Osteocyte (in vitro differentiated cells): ENCODE data around the gene COL4A1. TPM values are rescaled to one million over a fixed set of nuclear protein-coding genes. Genes with fewer than 3 reads are reported as not detected.
"Not testable (repeated sequence)": the region's sequence is repeated elsewhere in the genome, so short reads cannot be mapped to it uniquely, and the experiment has no call there.

Experiments used
- DNase-seq: peaks from one replicate; pipeline ENCODE4 v3.0.0; 2021; ENCODE audit warnings: mixed read lengths; ENCODE audit not compliant: unreplicated experiment; ENCODE audit errors: extremely low spot score
- H3K27ac Mint-ChIP-seq: one replicate; pipeline ENCODE4 v1.8.0; 2021; ENCODE audit warnings: mild to moderate bottlenecking, mixed read lengths; ENCODE audit not compliant: unreplicated experiment
- H3K27me3 Mint-ChIP-seq: one replicate; pipeline ENCODE4 v1.8.0; 2021; ENCODE audit warnings: mixed read lengths; ENCODE audit not compliant: unreplicated experiment
- H3K36me3 Mint-ChIP-seq: one replicate; pipeline ENCODE4 v1.8.0; 2021; ENCODE audit warnings: mixed read lengths; ENCODE audit not compliant: unreplicated experiment
- H3K4me1 Mint-ChIP-seq: one replicate; pipeline ENCODE4 v1.8.0; 2021; ENCODE audit warnings: mixed read lengths; ENCODE audit not compliant: unreplicated experiment
- H3K4me3 Mint-ChIP-seq: one replicate; pipeline ENCODE4 v1.8.0; 2021; ENCODE audit warnings: mild to moderate bottlenecking, moderate library complexity, mixed read lengths; ENCODE audit not compliant: unreplicated experiment
- H3K9me3 Mint-ChIP-seq: one replicate; pipeline ENCODE4 v1.8.0; 2021; ENCODE audit warnings: mixed read lengths; ENCODE audit not compliant: unreplicated experiment
- CTCF ChIP-seq: fragments of 200-600 bp; sonication (generic); IDR thresholded peaks from 2 replicates; pipeline ENCODE4 v1.5.0; 2021; ENCODE audit warnings: antibody characterized with exemption, mild to moderate bottlenecking, moderate library complexity
- total RNA-seq: library from RNA; stranded (reverse); gene quantifications from 2 replicates; pipeline ENCODE4 v1.2.1, GENCODE V29; 2021

Gene COL4A1
- total RNA-seq, 1 donor from 2014 or later: 3,181 TPM

- Mint-ChIP-seq H3K27ac (peak overlapping the region; percentile 1), H3K4me1 (peaks cover 87% of the 10 kb centered on the region), H3K36me3 (peaks cover 61% of the 10 kb centered on the region), H3K4me3 (no peak overlapping the region), H3K9me3 (no peaks in the 10 kb centered on the region), H3K27me3 (no peaks in the 10 kb centered on the region)
- no peak for DNase-seq
- no peak for TF ChIP-seq CTCF
Observed at GRCh38 chr13:110317093-110317492, 10.1 kb upstream of the COL4A1 start.

GRCh38 chr13:110316196-110316595 lies 9.2 kb upstream of the COL4A1 start:
- DNase-seq: no peak
- Mint-ChIP-seq H3K36me3 (peaks cover 56% of the 10 kb centered on the region), H3K27ac (peak overlapping the region; percentile 88), H3K4me3 (no peak overlapping the region), H3K9me3 (no peaks in the 10 kb centered on the region), H3K27me3 (no peaks in the 10 kb centered on the region), H3K4me1 (peaks cover 87% of the 10 kb centered on the region)
- no peak for TF ChIP-seq CTCF

GRCh38 chr13:110314516-110315245 lies 7.7 kb upstream of the COL4A1 start:
- no peaks in the 10 kb centered on the region for H3K27me3 Mint-ChIP-seq
- H3K9me3 Mint-ChIP-seq: no peaks in the 10 kb centered on the region
- peaks cover 89% of the 10 kb centered on the region for H3K4me1 Mint-ChIP-seq
- no peak for TF ChIP-seq CTCF
- peak overlapping the region; percentile 88 for H3K27ac Mint-ChIP-seq
- peaks cover 68% of the 10 kb centered on the region for H3K36me3 Mint-ChIP-seq
- H3K4me3 Mint-ChIP-seq: peak overlapping the region; percentile 47
- DNase-seq: no peak

- peak overlapping the region; percentile 88 for H3K27ac Mint-ChIP-seq
- H3K36me3 Mint-ChIP-seq: peaks cover 72% of the 10 kb centered on the region
- H3K4me1 Mint-ChIP-seq: peaks cover 86% of the 10 kb centered on the region
- not testable (repeated sequence) for H3K27me3 Mint-ChIP-seq, DNase-seq, H3K9me3 Mint-ChIP-seq
- peak overlapping the region; percentile 47 for H3K4me3 Mint-ChIP-seq
Observed at GRCh38 chr13:110313733-110314132, 6.8 kb upstream of the COL4A1 start.

GRCh38 chr13:110313261-110313660 lies 6.3 kb upstream of the COL4A1 start:
- Mint-ChIP-seq H3K36me3 (peaks cover 74% of the 10 kb centered on the region), H3K27ac (peak overlapping the region; percentile 100), H3K4me1 (peaks cover 82% of the 10 kb centered on the region)
- H3K27me3 Mint-ChIP-seq, DNase-seq, H3K9me3 Mint-ChIP-seq, H3K4me3 Mint-ChIP-seq: not testable (repeated sequence)

GRCh38 chr13:110312339-110313031 lies 5.5 kb upstream of the COL4A1 start:
- DNase-seq: no peak
- Mint-ChIP-seq H3K36me3 (peaks cover 74% of the 10 kb centered on the region), H3K27ac (peak overlapping the region; percentile 100), H3K4me1 (peaks cover 75% of the 10 kb centered on the region), H3K4me3 (peak overlapping the region; percentile 99), H3K9me3 (no peaks in the 10 kb centered on the region), H3K27me3 (no peaks in the 10 kb centered on the region)
- no peak for TF ChIP-seq CTCF
